Measurements from ENCODE around the gene SERPINA1.

The SERPINA1 gene

DNA sequence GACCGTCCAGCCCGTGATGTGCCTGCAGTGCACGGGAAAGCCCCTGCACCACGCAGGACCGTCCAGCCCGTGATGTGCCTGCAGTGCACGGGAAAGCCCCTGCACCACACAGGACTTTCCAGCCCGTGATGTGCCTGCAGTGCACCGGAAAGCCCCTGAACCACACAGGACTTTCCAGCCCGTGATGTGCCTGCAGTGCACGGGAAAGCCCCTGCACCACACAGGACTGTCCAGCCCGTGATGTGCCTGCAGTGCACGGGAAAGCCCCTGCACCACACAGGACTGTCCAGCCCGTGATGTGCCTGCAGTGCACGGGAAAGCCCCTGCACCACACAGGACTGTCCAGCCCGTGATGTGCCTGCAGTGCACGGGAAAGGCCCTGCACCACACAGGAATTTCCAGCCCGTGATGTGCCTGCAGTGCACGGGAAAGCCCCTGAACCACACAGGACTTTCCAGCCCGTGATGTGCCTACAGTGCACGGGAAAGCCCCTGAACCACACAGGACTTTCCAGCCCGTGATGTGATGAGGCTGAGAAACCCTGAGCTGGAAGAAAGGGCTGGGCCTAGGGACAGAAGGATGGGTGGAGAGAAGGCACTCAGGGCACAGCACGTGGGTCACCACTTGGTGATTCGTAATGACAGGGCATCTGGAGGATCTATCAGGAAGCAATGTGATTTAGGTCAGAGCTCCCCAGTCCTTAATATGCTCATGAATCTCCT lies 42.2 kb downstream of the SERPINA1 start:
- DNase-seq (ENCODE audit: low spot score), result peak; percentile 32

GRCh38 chr14:94345344-94346064 lies 42.9 kb downstream of the SERPINA1 start:
- DNase-seq (ENCODE audit: low spot score), result no peak

- DNase-seq (ENCODE audit: low spot score), result no peak
Observed at GRCh38 chr14:94344389-94344788, 44.0 kb downstream of the SERPINA1 start.

DNA sequence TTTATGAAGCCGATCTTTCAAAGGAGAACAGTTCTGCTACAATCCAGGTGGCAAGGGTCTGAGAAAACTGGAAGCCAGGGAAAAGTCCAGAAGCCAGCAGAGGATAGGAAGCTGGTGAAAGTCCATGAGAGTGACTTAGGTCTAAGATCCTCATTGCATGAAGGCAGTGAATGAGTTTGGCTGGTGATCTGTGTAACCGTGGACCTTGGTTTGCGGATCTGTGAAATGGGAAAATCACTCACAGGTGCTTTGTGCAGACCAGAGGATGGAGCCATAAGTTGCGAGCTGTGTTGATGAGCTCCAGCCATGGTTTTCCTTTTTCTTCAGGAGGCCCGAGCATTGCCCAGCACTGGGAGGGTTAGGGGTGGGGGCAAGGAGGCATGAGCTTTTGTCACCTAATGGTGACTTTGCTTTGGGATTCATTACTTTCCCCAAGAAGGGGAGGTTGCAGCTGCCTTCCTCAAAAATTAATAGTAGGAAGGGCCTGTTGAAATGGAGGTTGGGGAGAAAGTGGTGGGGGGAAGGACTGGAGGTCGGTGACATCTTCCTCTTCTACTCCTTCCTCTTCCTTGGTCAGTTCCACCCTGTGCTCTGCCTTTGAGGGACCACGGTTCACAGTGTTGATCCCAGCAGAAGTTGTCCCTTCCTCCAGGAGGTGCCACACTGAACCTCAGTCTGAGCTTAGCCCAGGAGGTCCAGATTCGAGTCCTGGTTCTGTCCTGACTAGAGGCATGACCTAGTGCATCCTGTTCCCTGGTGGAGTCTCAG lies 45.0 kb downstream of the SERPINA1 start:
- DNase-seq (ENCODE audit: low spot score), result no peak

DNA sequence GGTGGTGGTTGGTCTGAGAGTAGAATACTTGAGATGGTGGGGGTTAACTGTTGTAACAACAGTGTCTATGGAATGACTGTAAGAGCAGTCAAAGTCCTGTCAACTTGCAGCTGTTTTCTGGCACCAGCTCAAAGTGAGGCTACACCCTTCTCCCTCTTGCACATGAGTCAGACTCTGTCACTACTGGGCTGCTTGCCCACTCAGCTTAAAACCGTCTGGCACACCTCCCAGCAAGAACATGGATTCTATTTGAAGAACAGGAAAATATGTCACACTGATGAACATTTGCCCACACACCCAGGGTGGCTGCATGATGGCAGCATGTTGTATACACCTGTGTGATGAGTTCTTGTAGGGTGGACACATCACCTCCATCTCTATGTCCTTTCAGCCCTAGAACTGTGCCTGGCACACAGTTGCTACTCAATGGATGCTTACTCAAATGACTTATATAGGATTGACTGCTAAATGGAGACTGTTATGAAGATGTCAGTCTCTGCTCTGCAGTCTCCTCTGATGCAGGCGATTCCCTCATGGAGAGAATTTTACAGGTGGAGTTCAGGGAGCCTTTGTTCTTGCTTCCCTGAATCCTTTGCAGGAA lies 46.0 kb downstream of the SERPINA1 start:
- DNase-seq (ENCODE audit: low spot score), result peak; percentile 10

GRCh38 chr14:94341656-94342333 lies 46.6 kb downstream of the SERPINA1 start:
- no peak for DNase-seq (ENCODE audit: low spot score)

DNA sequence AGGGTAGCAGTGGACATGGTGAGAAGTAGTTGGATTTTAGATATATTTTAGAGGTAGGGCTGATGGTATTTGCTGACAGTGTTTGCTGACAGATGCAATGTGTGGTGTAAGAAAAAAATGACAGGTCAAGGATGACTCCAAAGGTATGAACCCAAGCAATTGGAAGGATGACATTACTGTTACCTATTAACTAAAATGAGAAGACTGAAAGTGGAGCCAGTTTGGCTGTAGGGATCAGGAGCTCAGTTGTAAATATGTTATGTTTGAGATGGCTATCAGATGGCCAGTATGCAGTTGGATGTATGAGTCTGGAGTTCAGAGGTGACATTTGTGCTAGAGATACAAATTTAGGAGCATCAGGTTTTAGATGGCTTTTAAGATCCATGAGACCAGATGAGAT lies 47.9 kb downstream of the SERPINA1 start:
- no peak for DNase-seq (ENCODE audit: low spot score)

- DNase-seq (ENCODE audit: low spot score), result no peak
Observed at GRCh38 chr14:94338023-94338422, 50.4 kb downstream of the SERPINA1 start.

DNA sequence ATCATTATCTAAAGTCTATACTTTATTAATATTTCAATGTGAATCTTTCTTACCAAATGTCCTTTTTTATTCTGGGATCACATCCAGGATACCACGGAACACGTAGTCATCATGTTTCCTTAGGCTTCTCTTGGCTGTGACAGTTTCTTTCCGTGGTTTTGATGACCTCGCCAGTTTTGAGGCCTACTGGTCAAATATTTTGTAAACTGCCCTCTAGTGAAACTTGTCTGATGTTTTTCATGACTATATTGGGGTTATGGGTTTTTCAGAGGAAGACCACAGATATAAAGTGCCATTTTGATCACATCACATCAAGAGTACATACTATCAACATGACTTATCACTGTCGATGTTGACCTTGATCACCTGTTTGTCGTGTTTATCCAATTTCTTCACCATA lies 51.1 kb downstream of the SERPINA1 start:
- no peak for DNase-seq (ENCODE audit: low spot score)

- no peak for DNase-seq (ENCODE audit: low spot score)
Observed at GRCh38 chr14:94334872-94335271, 53.5 kb downstream of the SERPINA1 start.

- DNase-seq (ENCODE audit: low spot score), result no peak
Observed at GRCh38 chr14:94332587-94332986, 55.8 kb downstream of the SERPINA1 start.

DNA sequence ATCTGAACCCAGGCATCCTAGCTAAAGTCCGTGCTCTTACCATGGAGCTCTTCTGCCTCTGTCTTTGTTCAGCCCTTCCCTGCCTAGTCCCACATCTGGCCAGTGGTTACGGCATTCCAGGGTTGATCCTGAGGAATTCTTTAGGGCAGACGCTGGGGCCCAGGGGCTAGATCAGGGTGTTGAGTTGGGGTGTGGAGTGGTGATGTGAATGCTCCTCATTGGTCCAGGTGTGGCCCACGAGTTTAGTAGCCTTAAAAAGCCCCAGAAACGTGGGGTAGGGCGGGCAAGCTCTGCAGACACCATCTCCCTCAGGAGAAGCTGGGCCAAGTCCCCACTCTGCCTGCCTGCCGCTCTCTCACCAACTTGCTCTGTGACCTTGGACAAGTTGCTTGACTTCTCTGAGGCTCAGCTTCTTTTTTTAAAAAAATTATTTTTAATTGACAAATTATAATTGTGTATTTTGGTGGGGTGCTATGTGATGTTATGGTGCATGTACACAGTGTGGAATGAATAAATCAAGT lies 56.3 kb downstream of the SERPINA1 start:
- DNase-seq (ENCODE audit: low spot score), result no peak

DNA sequence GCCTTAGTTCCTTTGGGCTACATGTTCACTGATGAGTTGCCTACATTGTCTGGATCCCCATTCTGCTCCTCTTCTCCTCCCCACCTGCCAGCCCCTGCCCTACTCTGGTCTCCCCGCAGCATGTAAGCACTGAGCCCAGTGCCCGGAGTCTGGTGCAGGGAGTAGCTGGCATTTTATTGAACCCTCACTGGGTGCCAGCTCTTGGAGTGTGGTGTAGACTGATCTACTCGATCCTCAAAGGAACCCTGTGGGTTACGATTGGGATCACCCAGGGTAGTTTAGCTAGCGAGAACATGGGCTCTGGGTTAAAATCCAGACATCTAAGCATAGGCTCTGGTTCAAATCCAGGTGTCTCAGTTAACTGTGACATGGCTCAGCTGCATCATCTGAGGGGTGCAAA lies 56.9 kb downstream of the SERPINA1 start:
- no peak for DNase-seq (ENCODE audit: low spot score)

DNA sequence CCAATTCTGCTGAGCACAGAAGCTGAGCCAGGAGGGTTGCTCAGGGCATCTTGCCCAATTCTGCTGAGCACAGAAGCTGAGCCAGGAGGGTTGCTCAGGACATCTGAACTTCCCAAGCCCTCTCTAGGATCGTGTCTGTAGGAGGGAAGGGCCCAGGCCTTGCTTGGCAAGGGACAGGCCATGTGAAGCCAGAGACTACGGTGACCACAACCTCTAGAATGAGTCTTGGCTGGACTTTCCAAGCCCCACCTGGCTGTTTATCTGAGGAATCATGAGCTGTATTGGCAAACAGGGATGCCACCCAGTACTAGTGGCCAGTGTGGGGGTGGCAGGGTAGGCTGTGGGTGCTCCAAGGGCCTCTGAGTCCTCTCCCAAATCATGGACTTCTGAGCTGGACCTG lies 57.5 kb downstream of the SERPINA1 start:
- no peak for DNase-seq (ENCODE audit: low spot score)

DNA sequence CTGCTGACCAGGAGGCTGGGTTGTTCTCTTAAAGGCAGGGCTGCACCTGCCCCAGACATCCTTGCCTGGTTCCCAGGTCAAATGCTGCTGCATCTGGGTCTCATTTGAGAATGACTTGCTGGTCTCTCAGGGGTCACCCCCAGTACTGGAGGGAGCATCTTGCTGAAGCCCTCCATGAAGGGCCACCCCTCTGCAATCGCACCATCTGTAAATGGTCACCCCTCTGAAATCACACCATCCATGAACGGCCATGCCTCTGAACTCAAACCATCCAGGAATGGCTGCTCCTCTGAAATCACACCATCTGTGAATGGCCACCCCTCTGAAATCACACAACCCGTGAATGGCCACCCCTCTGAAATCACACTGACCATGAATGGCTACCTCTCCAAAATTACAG lies 58.0 kb downstream of the SERPINA1 start:
- no peak for DNase-seq (ENCODE audit: low spot score)

DNA sequence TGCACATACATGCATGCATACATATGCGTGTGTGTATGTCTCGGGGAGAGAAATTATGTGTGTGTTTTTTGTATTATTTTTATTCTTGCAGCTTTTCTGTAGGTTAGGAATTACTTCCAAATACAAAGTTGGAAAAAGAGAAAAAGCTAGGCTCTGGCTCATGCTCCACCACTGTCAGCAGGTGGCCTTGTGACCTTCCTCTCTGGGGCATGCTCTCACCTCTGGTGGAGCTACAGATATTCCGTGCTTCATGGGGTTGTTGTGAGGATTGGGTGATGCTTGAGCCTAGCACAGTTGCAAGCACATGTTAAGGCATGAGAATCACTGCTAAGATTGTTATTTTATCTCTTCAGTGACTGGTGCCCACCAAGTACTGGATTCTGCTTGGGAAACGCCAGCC lies 58.5 kb downstream of the SERPINA1 start:
- DNase-seq (ENCODE audit: low spot score), result no peak

DNA sequence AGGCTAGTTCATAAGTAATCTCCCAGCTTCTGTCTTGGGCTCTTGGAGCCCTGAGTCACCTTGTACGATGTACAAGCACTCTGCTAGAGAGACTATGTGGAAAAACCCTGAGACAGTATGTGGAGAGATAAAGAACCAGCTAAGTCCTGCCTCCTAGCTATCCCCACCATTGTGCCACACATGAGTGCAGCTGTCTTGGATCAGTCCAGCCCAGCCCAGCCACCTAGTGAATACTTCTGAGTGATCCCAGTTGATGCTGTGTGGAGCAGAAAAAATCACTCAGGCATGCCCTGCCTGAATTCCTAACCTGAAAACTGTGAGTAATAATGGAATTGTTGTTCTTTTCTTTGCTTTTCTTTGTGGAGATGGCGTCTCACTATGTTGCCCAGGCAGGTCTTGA lies 60.2 kb downstream of the SERPINA1 start:
- no peak for DNase-seq (ENCODE audit: low spot score)
